HG02678 (cell line): ENCODE data around the gene MRM1.
"Not testable (repeated sequence)": the region's sequence is repeated elsewhere in the genome, so short reads cannot be mapped to it uniquely, and the experiment has no call there.

Experiments used
- ATAC-seq: cut with Tn5 transposase; IDR thresholded peaks from one replicate; pipeline ENCODE4 v1.9.1; 2021; ENCODE audit warnings: mild to moderate bottlenecking, moderate library complexity; ENCODE audit not compliant: unreplicated experiment

Gene MRM1

DNA sequence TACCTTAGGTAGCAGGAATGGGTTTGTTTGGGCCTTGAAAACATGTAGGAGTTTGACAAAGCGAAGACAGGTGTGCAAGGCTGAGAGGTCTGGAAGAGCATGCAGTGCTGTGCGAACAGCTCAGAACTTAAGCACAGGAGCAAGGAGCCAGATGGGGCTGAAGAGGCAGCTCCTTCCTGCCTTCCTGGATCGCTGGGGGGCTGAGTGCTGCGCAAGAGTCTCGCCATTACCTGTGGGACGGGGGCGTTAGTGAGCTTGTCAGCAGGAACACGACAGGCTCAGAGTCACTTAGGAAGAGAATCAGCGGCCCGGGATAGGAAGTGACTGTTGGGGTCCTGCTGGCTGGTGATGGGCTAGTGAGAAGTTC is 464 bp upstream of the MRM1 start:
- ATAC-seq: no peak

- no peak for ATAC-seq
Observed at GRCh38 chr17:36602030-36602748, 806 bp downstream of the MRM1 start.

- ATAC-seq: no peak
Observed at GRCh38 chr17:36602924-36603384, 1.6 kb downstream of the MRM1 start.

GRCh38 chr17:36605028-36605427 is 3.6 kb downstream of the MRM1 start:
- ATAC-seq: not testable (repeated sequence)

GRCh38 chr17:36608280-36608679 is 6.9 kb downstream of the MRM1 start:
- no peak for ATAC-seq

GRCh38 chr17:36608794-36609497 is 7.6 kb downstream of the MRM1 start:
- ATAC-seq: no peak

- ATAC-seq: no peak
Observed at GRCh38 chr17:36609498-36609862, 8.1 kb downstream of the MRM1 start.

GRCh38 chr17:36610474-36610873 is 9.1 kb downstream of the MRM1 start:
- ATAC-seq: no peak

DNA sequence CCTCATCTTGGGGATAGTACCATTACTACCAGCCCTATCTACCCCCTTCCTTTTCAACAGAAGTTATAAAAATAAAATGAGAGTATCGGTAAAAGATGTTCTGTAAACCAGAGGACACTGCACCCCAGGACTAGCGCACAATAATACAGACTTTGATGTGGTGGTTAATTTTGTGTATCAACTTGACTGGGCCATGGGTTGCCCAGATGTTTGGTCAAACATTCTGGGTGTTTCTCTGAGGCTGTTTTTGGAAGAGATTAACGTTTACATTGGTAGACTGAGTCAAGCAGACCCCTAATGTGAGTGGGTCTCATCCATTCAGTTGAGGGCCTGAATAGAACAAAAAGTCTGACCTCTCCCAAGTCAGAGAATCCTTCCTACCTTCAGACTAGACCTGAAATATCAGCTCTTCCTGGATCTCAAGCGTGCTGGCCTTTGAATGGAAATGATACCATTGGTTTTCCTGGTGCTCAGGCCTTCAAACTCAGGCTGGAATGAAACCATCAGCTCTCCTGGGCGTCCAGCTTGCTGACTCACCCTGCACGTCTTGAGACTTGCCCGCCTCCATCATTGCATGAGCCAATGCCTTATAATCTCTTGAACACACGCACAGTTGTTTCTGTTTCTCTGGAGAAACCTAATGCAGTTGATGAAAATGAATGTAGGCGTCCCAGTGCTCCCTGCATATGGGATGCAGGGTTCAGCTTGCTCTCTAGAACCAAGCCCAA is 10.1 kb downstream of the MRM1 start:
- no peak for ATAC-seq

GRCh38 chr17:36612323-36612722 is 10.9 kb downstream of the MRM1 start:
- ATAC-seq: no peak

DNA sequence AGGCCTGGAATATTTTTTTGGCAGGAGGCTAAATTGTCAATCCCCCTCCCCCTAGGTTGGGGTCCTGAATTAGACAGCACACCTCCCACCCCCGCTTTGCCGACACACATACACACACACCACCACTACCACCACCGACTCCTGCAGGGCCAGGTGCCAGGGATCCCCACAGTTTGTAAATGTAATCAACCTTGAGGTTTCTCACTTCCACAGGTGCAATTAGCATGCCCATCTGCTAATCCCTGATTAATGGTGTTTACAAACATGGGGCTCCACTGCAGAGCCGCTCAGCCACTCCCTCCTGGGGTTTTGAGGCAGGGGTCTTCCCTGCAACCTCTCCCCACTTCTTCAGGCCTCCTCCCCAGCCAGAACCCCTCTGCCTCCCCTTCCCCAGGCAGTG is 11.8 kb downstream of the MRM1 start:
- ATAC-seq: no peak

GRCh38 chr17:36614081-36614480 is 12.7 kb downstream of the MRM1 start:
- no peak for ATAC-seq

GRCh38 chr17:36614933-36615332 is 13.6 kb downstream of the MRM1 start:
- no peak for ATAC-seq

- ATAC-seq: no peak
Observed at GRCh38 chr17:36616061-36617029, 15.0 kb downstream of the MRM1 start.

- ATAC-seq: no peak
Observed at GRCh38 chr17:36617773-36618172, 16.4 kb downstream of the MRM1 start.

- no peak for ATAC-seq
Observed at GRCh38 chr17:36623281-36623680, 21.9 kb downstream of the MRM1 start.

DNA sequence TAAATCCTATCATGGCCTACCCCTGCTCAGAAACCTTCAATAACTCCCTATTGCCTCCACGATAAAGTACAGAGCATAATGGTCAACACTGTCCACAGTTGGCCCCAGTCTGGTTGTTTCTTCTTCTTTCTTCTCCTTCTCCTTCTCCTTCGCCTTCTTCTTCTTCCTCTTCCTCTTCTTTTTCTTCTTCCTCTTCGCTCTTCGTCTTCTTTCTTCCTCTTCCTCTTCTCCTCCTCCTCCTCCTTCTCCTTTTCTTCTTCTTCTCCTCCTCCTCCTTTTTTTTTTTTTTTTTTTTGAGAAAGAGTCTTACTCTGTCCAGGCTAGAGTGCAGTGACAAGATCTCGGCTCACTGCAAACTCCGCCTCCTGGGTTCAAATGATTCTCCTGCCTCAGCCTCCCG is 23.8 kb downstream of the MRM1 start:
- ATAC-seq: no peak

- ATAC-seq: no peak
Observed at GRCh38 chr17:36627101-36627500, 25.7 kb downstream of the MRM1 start.

- no peak for ATAC-seq
Observed at GRCh38 chr17:36628576-36628975, 27.2 kb downstream of the MRM1 start.

GRCh38 chr17:36629252-36629847 is 28.0 kb downstream of the MRM1 start:
- ATAC-seq: no peak
